HG03108 (cell line): Measurements from ENCODE around the gene RDH8.
"Not testable (repeated sequence)": the region's sequence is repeated elsewhere in the genome, so short reads cannot be mapped to it uniquely, and the experiment has no call there.

Experiments
- ATAC-seq: cut with Tn5 transposase; IDR thresholded peaks from one replicate; pipeline ENCODE4 v1.9.1; 2021; ENCODE audit warnings: moderate library complexity; ENCODE audit not compliant: unreplicated experiment

RDH8 gene

GRCh38 chr19:10005632-10006334 lies 7.5 kb upstream of the RDH8 start:
- ATAC-seq = no peak

- no peak for ATAC-seq
Observed at GRCh38 chr19:10006335-10006708, 7.0 kb upstream of the RDH8 start.

- no peak for ATAC-seq
Observed at GRCh38 chr19:10006752-10007323, 6.4 kb upstream of the RDH8 start.

- ATAC-seq = no peak
Observed at GRCh38 chr19:10007371-10008183, 5.7 kb upstream of the RDH8 start.

- no peak for ATAC-seq
Observed at GRCh38 chr19:10008184-10008765, 5.0 kb upstream of the RDH8 start.

GRCh38 chr19:10009714-10010224 lies 3.5 kb upstream of the RDH8 start:
- ATAC-seq = no peak

GRCh38 chr19:10010247-10010691 lies 3.0 kb upstream of the RDH8 start, which contains the start of gene COL5A3:
TSS of gene COL5A3 (minus strand) at chr19:10010504. CDS start at chr19:10010385, 119 bp downstream.
- no peak for ATAC-seq

GRCh38 chr19:10010939-10011338 lies 2.3 kb upstream of the RDH8 start:
- ATAC-seq = no peak

GRCh38 chr19:10011974-10012373 lies 1.3 kb upstream of the RDH8 start:
- no peak for ATAC-seq

- no peak for ATAC-seq
Observed at GRCh38 chr19:10013834-10014618, 743 bp downstream of the RDH8 start.

GRCh38 chr19:10018263-10018662 lies 5.0 kb downstream of the RDH8 start:
- no peak for ATAC-seq

- no peak for ATAC-seq
Observed at GRCh38 chr19:10018786-10019185, 5.5 kb downstream of the RDH8 start.

- ATAC-seq = no peak
Observed at GRCh38 chr19:10019246-10019645, 6.0 kb downstream of the RDH8 start.

- ATAC-seq = no peak
Observed at GRCh38 chr19:10020851-10021250, 7.6 kb downstream of the RDH8 start.

- ATAC-seq = no peak
Observed at GRCh38 chr19:10021446-10021845, 8.2 kb downstream of the RDH8 start.

GRCh38 chr19:10021863-10022262 lies 8.6 kb downstream of the RDH8 start:
- no peak for ATAC-seq

GRCh38 chr19:10023096-10023495 lies 9.8 kb downstream of the RDH8 start:
- ATAC-seq = not testable (repeated sequence)

GRCh38 chr19:10026744-10027143 lies 13.5 kb downstream of the RDH8 start:
- no peak for ATAC-seq

GRCh38 chr19:10027158-10027997 lies 14.1 kb downstream of the RDH8 start:
- no peak for ATAC-seq

GRCh38 chr19:10033614-10034013 lies 20.3 kb downstream of the RDH8 start:
- ATAC-seq = no peak
